K562 (cell line): ENCODE data around the gene ILKAP. TPM values are rescaled to one million over a fixed set of nuclear protein-coding genes. Genes with fewer than 3 reads are reported as not detected.

Source experiments
- ATAC-seq: fragments of 200-7000 bp; cut with Tn5 transposase; 3 replicates; pipeline ENCODE4 v1.9.1; 2020; ENCODE audit warnings: moderate library complexity
- BruUV-seq: library from RNA; stranded (reverse); fragments of 400-500 nt; replicated peaks from 2 replicates; lab custom pipeline; 2021; lab: Mats Ljungman, UMichigan
- CTCF ChIA-PET: fragments of 300-600 bp; formaldehyde crosslinking; extraction: SDS; loops from one replicate; lab custom pipeline; 2021; ENCODE audit warnings: low intra/inter-chr PET ratio; lab: Yijun Ruan, JAX
- POLR2A ChIA-PET: fragments of 300-600, 350-650 bp; sonication (Branson Sonifier 250); formaldehyde crosslinking; extraction: SDS; loops from one replicate; lab custom pipeline; 2021; ENCODE audit warnings: antibody characterized with exemption, inconsistent platforms; lab: Yijun Ruan, JAX
- DNase-seq, 4 experiments: peaks; one replicate each; pipeline versions ENCODE4 v3.0.0 to v3.0.0-alpha.2; 2011 to 2018; ENCODE audit warnings: low spot score in 3 of 4, mixed read lengths in 3 of 4; ENCODE audit errors: extremely low read depth in 1 of 4
- FAIRE-seq: peaks from 2 replicates; lab custom pipeline; 2011; peaks lifted over from hg19 to GRCh38; lab: Jason Lieb, UNC
- H2AFZ ChIP-seq: 2 replicates; pipeline ENCODE4 v1.6.0; 2011; ENCODE audit warnings: low read depth, low read length, control low read depth, inconsistent platforms
- H3K27ac ChIP-seq: fragments of 200-600 bp; 3 replicates; pipeline ENCODE4 v1.8.0; 2011; ENCODE audit warnings: low read depth, mild to moderate bottlenecking, control low read depth, inconsistent platforms, low read length, moderate library complexity, mixed read lengths; ENCODE audit errors: extremely low read depth
- H3K27me3 ChIP-seq, 2 experiments: fragments of 300-600 bp in 1 of 2; 2 replicates in 1 of 2; 3 replicates in 1 of 2; pipeline versions ENCODE4 v1.6.0 to v1.8.0; 2011; ENCODE audit warnings: inconsistent platforms in 2 of 2, low read length in 2 of 2, mild to moderate bottlenecking in 1 of 2, mixed read lengths in 1 of 2, moderate library complexity in 1 of 2; ENCODE audit not compliant: control insufficient read depth in 2 of 2, insufficient read depth in 2 of 2
- H3K36me3 ChIP-seq: fragments of 300-600 bp; 3 replicates; pipeline ENCODE4 v1.8.0; 2011; ENCODE audit warnings: mild to moderate bottlenecking, low read length, inconsistent platforms; ENCODE audit not compliant: control insufficient read depth, insufficient read depth
- H3K4me1 ChIP-seq, 2 experiments: fragments of 200-600 bp in 1 of 2; replicated peaks in 1 of 2; 2 replicates in 1 of 2; 3 replicates in 1 of 2; pipeline versions ENCODE4 v1.5.1 to v1.8.0; 2011; ENCODE audit warnings: inconsistent platforms in 2 of 2, low read length in 2 of 2, mild to moderate bottlenecking in 1 of 2, mixed read lengths in 1 of 2, moderate library complexity in 1 of 2; ENCODE audit not compliant: control insufficient read depth in 2 of 2, insufficient read depth in 2 of 2
- H3K4me2 ChIP-seq: 2 replicates; pipeline ENCODE4 v1.6.1; 2011; ENCODE audit warnings: low read length, control low read depth, inconsistent platforms, mixed read lengths; ENCODE audit not compliant: insufficient read depth
- H3K4me3 ChIP-seq: fragments of 200-600 bp; sonication (generic), shearing (Covaris generic); 2 replicates; pipeline ENCODE4 v1.5.1; 2016; ENCODE audit warnings: control low read depth, inconsistent platforms
- H3K79me2 ChIP-seq: fragments of 200-600 bp; 3 replicates; pipeline ENCODE4 v1.8.0; 2011; ENCODE audit warnings: low read length, inconsistent platforms; ENCODE audit not compliant: control insufficient read depth, insufficient read depth
- H3K9ac ChIP-seq, 2 experiments: 2 replicates each; pipeline versions ENCODE4 v1.6.0 to v1.6.1; 2011; ENCODE audit warnings: low read depth in 2 of 2, low read length in 2 of 2, control low read depth in 1 of 2, inconsistent platforms in 1 of 2, mild to moderate bottlenecking in 1 of 2, mixed read lengths in 1 of 2; ENCODE audit not compliant: insufficient read depth in 1 of 2
- H3K9me1 ChIP-seq: one replicate; pipeline ENCODE4 v1.6.0; 2011; ENCODE audit warnings: inconsistent platforms, mild to moderate bottlenecking, low read length, moderate library complexity; ENCODE audit not compliant: control insufficient read depth, insufficient read depth
- H3K9me3 ChIP-seq: replicated peaks from 2 replicates; pipeline ENCODE4 v1.5.1; 2011; ENCODE audit warnings: low read depth, low read length, inconsistent platforms; ENCODE audit not compliant: control insufficient read depth, insufficient read depth
- H4K20me1 ChIP-seq: replicated peaks from 2 replicates; pipeline ENCODE4 v1.6.1; 2011; ENCODE audit warnings: low read length, inconsistent platforms, mixed read lengths; ENCODE audit not compliant: control insufficient read depth, insufficient read depth
- CBX3 ChIP-seq, 2 experiments: IDR thresholded peaks; 1 replicate in 1 of 2; 2 replicates in 1 of 2; pipeline ENCODE4 v1.6.1; 2012; ENCODE audit warnings: inconsistent platforms in 2 of 2, low read length in 2 of 2, borderline replicate concordance in 1 of 2, control low read depth in 1 of 2
- CBX8 ChIP-seq: fragments of 200-600 bp; sonication (generic); IDR thresholded peaks from 2 replicates; pipeline ENCODE4 v1.6.1; 2012; ENCODE audit warnings: borderline replicate concordance, mixed run types, low read depth, mild to moderate bottlenecking, moderate library complexity, mixed read lengths, low read length, control low read depth, inconsistent platforms; ENCODE audit not compliant: poor library complexity, severe bottlenecking; ENCODE audit errors: extremely low read depth
- CREM ChIP-seq: IDR thresholded peaks from 2 replicates; pipeline ENCODE4 v1.6.1; 2014; ENCODE audit warnings: antibody characterized with exemption, low read depth
- E2F5 ChIP-seq: sonication (generic); formaldehyde crosslinking; IDR thresholded peaks from 2 replicates; pipeline ENCODE4 v1.8.0; 2022; ENCODE audit warnings: mild to moderate bottlenecking, missing genetic modification reagents
- ELF2 ChIP-seq: fragments of 250-450 bp; sonication (Bioruptor Pico); IDR thresholded peaks from 2 replicates; pipeline ENCODE4 v1.5.0; 2021; ENCODE audit warnings: mild to moderate bottlenecking
- ERF ChIP-seq: fragments of 450-650 bp; formaldehyde crosslinking; IDR thresholded peaks from 2 replicates; pipeline ENCODE4 v1.4.0; 2020; ENCODE audit warnings: mild to moderate bottlenecking, mixed read lengths
- KAT2B ChIP-seq: IDR thresholded peaks from one replicate; pipeline ENCODE4 v1.6.1; 2012; ENCODE audit warnings: low read depth, mild to moderate bottlenecking, control low read depth, inconsistent platforms, low read length, moderate library complexity
- SIN3B ChIP-seq: fragments of 450-650 bp; IDR thresholded peaks from 2 replicates; pipeline ENCODE4 v1.6.1; 2017; ENCODE audit warnings: low read depth, mild to moderate bottlenecking, moderate library complexity
- THRB ChIP-seq: fragments of 450-650 bp; formaldehyde crosslinking; conservative IDR thresholded peaks from 2 replicates; pipeline ENCODE4 v1.4.0; 2022; ENCODE audit warnings: mild to moderate bottlenecking, missing genetic modification characterization
- ZBTB33 ChIP-seq: sonication (generic); formaldehyde crosslinking; IDR thresholded peaks from 2 replicates; pipeline ENCODE4 v1.8.1; 2023; ENCODE audit warnings: mild to moderate bottlenecking, missing genetic modification reagents
- ZBTB34 ChIP-seq: fragments of 250-450 bp; sonication (Bioruptor Pico); IDR thresholded peaks from 2 replicates; pipeline ENCODE4 v1.8.0; 2021; ENCODE audit warnings: mild to moderate bottlenecking, moderate library complexity
- WGBS: fragments of 100-300 bp; shearing (Covaris generic); methylation state at CpG from one replicate; pipeline ENCODE4 v1.1.6; 2016; ENCODE audit warnings: low coverage, mixed read lengths; ENCODE audit not compliant: insufficient coverage; ENCODE audit errors: missing lambda C conversion rate; 5-methylcytosine and 5-hydroxymethylcytosine counted together
- in situ Hi-C: fragments of 300-500 bp; cut with MboI; formaldehyde crosslinking; loops from 4 replicates; pipeline ENCODE4 v1.15.0; 2018; ENCODE audit warnings: inconsistent platforms, mixed read lengths
- intact Hi-C: fragments of 100-400 bp; cut with micrococcal nuclease; formaldehyde crosslinking; loops from 2 replicates; pipeline ENCODE4 v1.14.2; 2022
- polyA plus RNA-seq, 8 experiments: library from polyadenylated mRNA; depleted of rRNA in 4 of 8; stranded (reverse) in 5 of 8; unstranded in 3 of 8; fragments of >200 nt; fragmentation: Nextera tagmentation in 2 of 8; fragmentation: Illumina TruSeq in 1 of 8; extraction: Ambion mirVana in 2 of 8; extraction: Trizol in 1 of 8; gene quantifications; 2 replicates each; pipeline versions ENCODE4 v1.2.1 to v1.2.3, GENCODE V29; 2011 to 2014; ENCODE audit warnings: inconsistent platforms in 1 of 8, missing spikeins in 1 of 8
- total RNA-seq, 7 experiments: library from RNA; depleted of rRNA in 6 of 7; stranded (reverse); fragments of >200 nt in 6 of 7; fragmentation: Illumina TruSeq in 2 of 7; extraction: Trizol in 2 of 7; gene quantifications; 2 replicates each; pipeline versions ENCODE4 v1.2.1 to v1.2.3, GENCODE V29; 2011 to 2021; ENCODE audit warnings: low replicate concordance in 1 of 7

Gene ILKAP
- total and polyA plus RNA-seq, 9 of the 15 experiments (the other 6 are each of a cell fraction or from before 2014, with no cell fraction given): 3.1 to 43.9 (median 20.7) TPM

- TF ChIP-seq ZBTB33 (CRISPR knock-in tag) (no peak), CBX8 (no peak)
These were observed 51.8 kb downstream of the ILKAP start (continued) for GRCh38 chr2:238151628-238152235.

- in situ Hi-C loops: no loop called here
- Histone ChIP-seq H3K9me1 (no peaks in the 10 kb centered on the region), H3K27me3 (no peaks in the 10 kb centered on the region)
- TF ChIP-seq KAT2B (no peak), THRB (CRISPR knock-in tag) (no peak), ZBTB34 (CRISPR knock-in tag) (no peak), CREM (no peak), ELF2 (CRISPR knock-in tag) (no peak), E2F5 (no peak), CBX3 (IDR thresholded peaks at IDR 0.05; ENCODE audit: borderline replicate concordance in 1 of 2, low read length in 2 of 2) (no peak), SIN3B (no peak), ERF (no peak)
- TF ChIP-seq, all 486 proteins: peak for 0
- Histone ChIP-seq H3K4me3 (no peak overlapping the region), H3K27ac (no peak overlapping the region), H3K79me2 (no peaks in the 10 kb centered on the region), H3K4me2 (no peak overlapping the region), H3K4me1 (peaks cover 0 to 38% of the 10 kb centered on the region in 2 experiments; a peak in 4 of 5 replicates), H3K9me3 (no peaks in the 10 kb centered on the region), H2AFZ (no peak overlapping the region), H3K9ac (no peak overlapping the region), H4K20me1 (no peaks in the 10 kb centered on the region), H3K36me3 (no peaks in the 10 kb centered on the region)
- intact Hi-C loops: no loop called here
- FAIRE-seq (no peak), ATAC-seq (no peak), DNase-seq (no peak)
- ChIA-PET CTCF (no interaction called here), POLR2A (interaction anchor here (0.6 kb wide), 1 partner anchor 86 kb away, joined by 3 read pairs; no protein-coding TSS in a partner anchor)
- WGBS: 38% methylated on average over 3 of the region's 13 CpGs
- BruUV-seq: no TSS peak
These were observed 52.3 kb downstream of the ILKAP start for GRCh38 chr2:238151205-238151604.
